ENCODE measurements around the gene C1QTNF2. TPM values are rescaled to one million over a fixed set of nuclear protein-coding genes. Genes with fewer than 3 reads are reported as not detected.
A peak's percentile ranks its signal among the peaks of the same experiment; 100 is the strongest.

The C1QTNF2 gene, protein sequence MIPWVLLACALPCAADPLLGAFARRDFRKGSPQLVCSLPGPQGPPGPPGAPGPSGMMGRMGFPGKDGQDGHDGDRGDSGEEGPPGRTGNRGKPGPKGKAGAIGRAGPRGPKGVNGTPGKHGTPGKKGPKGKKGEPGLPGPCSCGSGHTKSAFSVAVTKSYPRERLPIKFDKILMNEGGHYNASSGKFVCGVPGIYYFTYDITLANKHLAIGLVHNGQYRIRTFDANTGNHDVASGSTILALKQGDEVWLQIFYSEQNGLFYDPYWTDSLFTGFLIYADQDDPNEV
- polyA plus RNA-seq (2013, experiment 1 of 2): 0.36 TPM
- 0.37 TPM for polyA plus RNA-seq (2013, experiment 2 of 2)

DNA sequence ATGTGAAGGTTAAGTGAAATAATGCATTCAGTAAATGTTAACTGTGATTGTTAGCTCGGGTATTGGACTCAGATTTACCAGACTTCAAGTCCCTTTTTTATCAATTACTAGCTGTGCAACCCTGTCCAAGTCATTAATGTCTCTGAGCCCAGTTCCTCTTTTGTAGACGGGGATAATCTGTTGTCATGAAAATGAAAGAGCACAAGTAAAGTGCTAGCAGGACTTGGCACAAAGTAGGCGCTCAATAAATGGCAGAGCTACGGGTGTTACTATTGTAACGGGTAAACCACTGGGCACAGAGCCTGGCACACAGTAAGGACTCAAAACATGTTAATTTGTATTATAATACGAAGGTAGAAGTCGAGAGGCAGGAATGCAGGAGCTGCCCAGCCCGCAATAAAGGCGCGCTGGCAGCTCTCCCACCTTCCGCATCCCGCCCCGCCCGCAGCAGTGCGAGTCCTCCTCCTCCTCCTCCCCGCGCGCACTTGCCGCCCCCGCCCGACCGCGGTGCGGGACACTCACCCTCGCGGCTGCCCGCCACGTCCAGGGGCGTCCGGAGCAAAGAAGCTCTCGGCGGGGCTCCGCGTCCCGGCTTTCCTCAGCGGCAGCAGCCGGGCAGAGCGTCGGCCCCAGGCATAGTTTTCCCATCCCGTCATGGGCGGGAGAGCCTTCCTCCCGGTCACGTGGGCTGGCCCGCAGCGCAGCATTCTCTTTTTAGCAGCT lies at the start of gene C1QTNF2:
Gene C1QTNF2, minus strand, starts transcription at position 637 of the 723 bp plus-strand sequence. CDS start 15,615 bp downstream, outside the sequence.
- no peak within 1 kb of the TSS for H3K23ac ChIP-seq (ENCODE audit: low read depth, low read length, poor library complexity)
- no peak within 1 kb of the TSS for H3K9ac ChIP-seq (ENCODE audit: low read depth, low read length, poor library complexity)
- no peak within 1 kb of the TSS for H2BK5ac ChIP-seq (ENCODE audit: low read length)
- no peak within 1 kb of the TSS for H2AK5ac ChIP-seq (ENCODE audit: low read depth, low read length)
- peak within 1 kb of the TSS; percentile 33 to 82 for H3K4me3 ChIP-seq (ENCODE audit: low read length in 2 of 2)
- H3K18ac ChIP-seq (ENCODE audit: low read length): peak within 1 kb of the TSS; percentile 76
- H2BK12ac ChIP-seq (ENCODE audit: low read length): no peak within 1 kb of the TSS
- peaks cover 0 to 3% of the 10 kb centered on the region in 2 donors for H3K4me1 ChIP-seq (ENCODE audit: control insufficient read depth in 2 of 2, insufficient read depth in 1 of 2, low read depth in 1 of 2, low read length in 2 of 2)
- no peak within 1 kb of the TSS for H3K4ac ChIP-seq (ENCODE audit: low read length)
- peak within 1 kb of the TSS; percentile 72 for H3K4me2 ChIP-seq (ENCODE audit: insufficient read depth, low read length, poor library complexity, severe bottlenecking)
- peak within 1 kb of the TSS; percentile 89 for H2AFZ ChIP-seq (ENCODE audit: low read length)
- H4K91ac ChIP-seq (ENCODE audit: low read depth, low read length, poor library complexity): no peak within 1 kb of the TSS
- no peak within 1 kb of the TSS for H2BK120ac ChIP-seq (ENCODE audit: low read depth, low read length)
- H3K36me3 ChIP-seq (replicated peaks in 1 of 2; ENCODE audit: control insufficient read depth in 2 of 2, insufficient read depth in 2 of 2, low read length in 2 of 2): no peaks in the 10 kb centered on the region
- H4K8ac ChIP-seq (ENCODE audit: low read depth, low read length): no peak within 1 kb of the TSS
- no CpG with 5 or more reads among the region's 45 CpGs for WGBS, 2 donors (ENCODE audit: extremely low coverage in 2 of 2, insufficient read length in 2 of 2, insufficient replicate concordance in 1 of 2)
- H3K27ac ChIP-seq (replicated peaks; ENCODE audit: low read length): no peak within 1 kb of the TSS
- no peak within 1 kb of the TSS for H2BK15ac ChIP-seq (ENCODE audit: low read length)
- peaks cover 0 to 25% (median 7%) of the 10 kb centered on the region in 3 experiments for H3K27me3 ChIP-seq (ENCODE audit: control insufficient read depth in 3 of 3, insufficient read depth in 3 of 3, low read depth in 1 of 3, low read length in 3 of 3)
- no peaks in the 10 kb centered on the region for H3K79me1 ChIP-seq (ENCODE audit: low read depth, low read length)
- H3K9me3 ChIP-seq (replicated peaks in 1 of 2; ENCODE audit: control insufficient read depth in 2 of 2, insufficient read depth in 1 of 2, low read depth in 1 of 2, low read length in 2 of 2): no peaks in the 10 kb centered on the region
- no peak within 1 kb of the TSS for H3K14ac ChIP-seq (ENCODE audit: low read length)
- peak; percentile 29 for DNase-seq (ENCODE audit: low spot score)

DNA sequence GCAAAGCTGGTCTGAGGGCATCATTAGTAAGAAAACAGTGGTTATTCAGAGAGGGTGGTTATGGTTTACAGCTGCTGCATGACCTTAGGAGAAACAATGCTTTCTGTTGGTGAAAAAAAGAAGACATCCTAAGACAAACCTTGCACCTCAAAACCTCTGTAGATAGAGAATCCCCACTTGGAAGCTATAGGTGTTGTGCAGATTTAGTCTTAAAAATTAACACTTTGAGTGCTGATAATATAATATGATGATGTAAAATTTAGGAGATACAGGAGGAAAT lies 49.8 kb upstream of the C1QTNF2 start:
- Histone ChIP-seq H2AK5ac (ENCODE audit: low read depth, low read length) (no peak overlapping the region), H2BK5ac (ENCODE audit: low read length) (no peak overlapping the region), H3K18ac (ENCODE audit: low read length) (no peak overlapping the region), H3K36me3 (replicated peaks in 1 of 2; ENCODE audit: control insufficient read depth in 2 of 2, insufficient read depth in 2 of 2, low read length in 2 of 2) (peaks cover 8 to 29% of the 10 kb centered on the region in 2 donors), H2BK15ac (ENCODE audit: low read length) (no peak overlapping the region), H3K4me3 (ENCODE audit: low read length in 2 of 2) (no peak overlapping the region), H2AFZ (ENCODE audit: low read length) (peak overlapping the region; percentile 84), H3K23ac (ENCODE audit: low read depth, low read length, poor library complexity) (no peak overlapping the region), H3K27ac (replicated peaks; ENCODE audit: low read length) (no peak overlapping the region), H4K91ac (ENCODE audit: low read depth, low read length, poor library complexity) (no peak overlapping the region), H2BK12ac (ENCODE audit: low read length) (no peak overlapping the region), H3K9ac (ENCODE audit: low read depth, low read length, poor library complexity) (no peak overlapping the region), H3K14ac (ENCODE audit: low read length) (no peak overlapping the region), H3K4me2 (ENCODE audit: insufficient read depth, low read length, poor library complexity, severe bottlenecking) (no peak overlapping the region), H4K8ac (ENCODE audit: low read depth, low read length) (no peak overlapping the region), H3K27me3 (ENCODE audit: control insufficient read depth in 3 of 3, insufficient read depth in 3 of 3, low read depth in 1 of 3, low read length in 3 of 3) (no peaks in the 10 kb centered on the region), H3K9me3 (replicated peaks in 1 of 2; ENCODE audit: control insufficient read depth in 2 of 2, insufficient read depth in 1 of 2, low read depth in 1 of 2, low read length in 2 of 2) (no peaks in the 10 kb centered on the region), H2BK120ac (ENCODE audit: low read depth, low read length) (no peak overlapping the region), H3K4me1 (ENCODE audit: control insufficient read depth in 2 of 2, insufficient read depth in 1 of 2, low read depth in 1 of 2, low read length in 2 of 2) (peaks cover 12 to 34% of the 10 kb centered on the region in 2 donors), H3K79me1 (ENCODE audit: low read depth, low read length) (peaks cover 7% of the 10 kb centered on the region), H3K4ac (ENCODE audit: low read length) (no peak overlapping the region)
- no peak for DNase-seq (ENCODE audit: low spot score)

DNA sequence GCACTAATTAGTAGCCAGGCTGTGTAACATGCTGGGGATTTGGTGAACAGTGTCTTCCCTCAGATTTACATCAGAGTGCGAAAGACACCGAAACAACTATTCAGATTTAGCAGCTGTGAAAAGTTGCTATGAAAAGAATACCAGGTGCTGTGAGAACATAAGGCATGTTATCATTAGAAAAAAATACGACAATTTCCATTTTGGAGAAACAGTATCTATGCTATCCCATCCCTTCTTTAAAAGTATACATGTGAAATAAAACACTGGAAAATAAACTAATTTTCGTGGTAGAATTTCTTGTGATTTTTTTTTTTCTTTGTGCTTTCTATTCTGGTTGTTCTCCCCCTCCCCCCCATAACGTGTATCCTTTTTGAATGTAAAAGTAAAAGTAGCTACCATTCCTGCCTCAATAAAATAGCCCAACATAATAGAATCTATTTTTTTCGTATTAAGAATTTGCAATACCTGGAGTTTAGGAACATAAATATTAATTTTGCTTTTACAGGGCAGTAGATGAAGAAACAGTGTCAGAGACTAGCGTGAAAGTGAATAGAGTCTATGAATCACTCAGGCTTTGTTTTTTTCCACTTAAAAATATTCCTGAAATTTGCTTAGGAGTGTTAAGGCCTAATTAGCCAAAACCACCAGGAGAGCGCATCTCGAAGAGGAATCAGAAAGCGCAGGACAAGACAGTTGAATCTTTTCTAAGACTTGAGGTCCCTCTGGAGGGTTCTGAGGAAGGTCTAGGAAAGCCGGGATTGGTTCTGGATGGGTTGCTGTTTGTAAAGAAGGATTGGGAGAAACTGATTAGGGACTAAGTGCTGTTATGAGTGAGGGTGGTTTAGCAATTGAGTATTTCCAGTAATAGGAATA lies 49.3 kb upstream of the C1QTNF2 start:
- H3K4ac ChIP-seq (ENCODE audit: low read length): no peak overlapping the region
- peak overlapping the region; percentile 76 for H3K27ac ChIP-seq (replicated peaks; ENCODE audit: low read length)
- no peak overlapping the region for H2BK5ac ChIP-seq (ENCODE audit: low read length)
- H2BK15ac ChIP-seq (ENCODE audit: low read length): no peak overlapping the region
- no peaks in the 10 kb centered on the region for H3K27me3 ChIP-seq (ENCODE audit: control insufficient read depth in 3 of 3, insufficient read depth in 3 of 3, low read depth in 1 of 3, low read length in 3 of 3)
- H3K23ac ChIP-seq (ENCODE audit: low read depth, low read length, poor library complexity): no peak overlapping the region
- H4K91ac ChIP-seq (ENCODE audit: low read depth, low read length, poor library complexity): no peak overlapping the region
- H3K14ac ChIP-seq (ENCODE audit: low read length): no peak overlapping the region
- peaks cover 6 to 29% of the 10 kb centered on the region in 2 donors for H3K36me3 ChIP-seq (replicated peaks in 1 of 2; ENCODE audit: control insufficient read depth in 2 of 2, insufficient read depth in 2 of 2, low read length in 2 of 2)
- no peak overlapping the region for H3K9ac ChIP-seq (ENCODE audit: low read depth, low read length, poor library complexity)
- H3K79me1 ChIP-seq (ENCODE audit: low read depth, low read length): peaks cover 7% of the 10 kb centered on the region
- H3K18ac ChIP-seq (ENCODE audit: low read length): no peak overlapping the region
- no peak overlapping the region for H2AK5ac ChIP-seq (ENCODE audit: low read depth, low read length)
- no CpG with 5 or more reads among the region's 11 CpGs for WGBS, 2 donors (ENCODE audit: extremely low coverage in 2 of 2, insufficient read length in 2 of 2, insufficient replicate concordance in 1 of 2)
- H3K9me3 ChIP-seq (replicated peaks in 1 of 2; ENCODE audit: control insufficient read depth in 2 of 2, insufficient read depth in 1 of 2, low read depth in 1 of 2, low read length in 2 of 2): no peaks in the 10 kb centered on the region
- peak overlapping the region; percentile 84 for H2AFZ ChIP-seq (ENCODE audit: low read length)
- H3K4me1 ChIP-seq (ENCODE audit: control insufficient read depth in 2 of 2, insufficient read depth in 1 of 2, low read depth in 1 of 2, low read length in 2 of 2): peaks cover 12 to 32% of the 10 kb centered on the region in 2 donors
- H2BK12ac ChIP-seq (ENCODE audit: low read length): no peak overlapping the region
- no peak overlapping the region for H4K8ac ChIP-seq (ENCODE audit: low read depth, low read length)
- H2BK120ac ChIP-seq (ENCODE audit: low read depth, low read length): no peak overlapping the region
- peak overlapping the region; percentile 58 to 73 for H3K4me3 ChIP-seq (ENCODE audit: low read length in 2 of 2)
- peak overlapping the region; percentile 34 for H3K4me2 ChIP-seq (ENCODE audit: insufficient read depth, low read length, poor library complexity, severe bottlenecking)
- no peak for DNase-seq (ENCODE audit: low spot score)
